ENCODE measurements around the gene FBXO24.

Gene FBXO24

DNA sequence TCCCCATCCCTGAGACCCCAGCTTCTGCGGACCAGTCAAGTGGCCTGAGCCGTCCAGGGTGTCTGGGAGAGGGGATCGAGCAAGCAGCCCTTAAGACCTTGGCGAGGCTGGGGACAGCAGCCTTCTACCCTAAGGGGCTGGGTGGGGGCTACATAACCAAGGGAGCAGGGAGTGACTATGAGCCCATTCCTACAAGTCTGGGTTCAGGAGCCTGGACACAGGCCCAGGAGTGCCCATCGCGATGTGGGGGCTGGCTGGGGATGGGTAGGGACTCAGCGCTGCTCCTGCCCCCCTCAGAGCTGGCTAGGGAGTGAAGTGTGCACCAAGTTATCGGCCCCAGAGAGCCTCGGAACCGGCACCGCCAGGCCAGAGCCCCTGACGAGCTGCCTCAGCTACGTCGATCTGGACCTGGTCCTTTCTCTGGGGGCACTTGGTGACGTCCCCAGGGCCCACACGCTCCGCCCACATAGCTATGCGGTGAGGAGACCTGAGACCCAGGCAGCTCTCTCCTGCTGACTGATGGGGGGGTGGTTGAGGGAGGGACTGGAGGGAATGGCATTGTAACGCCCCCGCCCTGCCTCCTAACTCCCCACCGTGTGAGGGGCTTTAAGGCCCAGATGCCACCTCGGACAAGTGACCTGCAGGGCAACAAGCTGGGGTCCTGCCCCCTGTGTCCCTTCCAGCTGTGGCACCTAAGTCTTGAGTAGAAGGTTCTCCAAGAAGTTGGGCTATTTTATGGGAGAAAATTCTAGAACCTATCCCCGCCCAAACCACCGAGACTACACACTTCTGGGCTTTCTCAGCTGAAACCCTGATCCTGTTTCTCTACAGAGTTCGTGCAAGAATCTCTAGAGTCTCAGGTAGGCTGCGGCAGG is 14.9 kb upstream of the FBXO24 start:
- no peak overlapping the region for H3K4me3 ChIP-seq (ENCODE audit: control insufficient read depth, low read depth, low read length)
- TF ChIP-seq, protein P1, sequence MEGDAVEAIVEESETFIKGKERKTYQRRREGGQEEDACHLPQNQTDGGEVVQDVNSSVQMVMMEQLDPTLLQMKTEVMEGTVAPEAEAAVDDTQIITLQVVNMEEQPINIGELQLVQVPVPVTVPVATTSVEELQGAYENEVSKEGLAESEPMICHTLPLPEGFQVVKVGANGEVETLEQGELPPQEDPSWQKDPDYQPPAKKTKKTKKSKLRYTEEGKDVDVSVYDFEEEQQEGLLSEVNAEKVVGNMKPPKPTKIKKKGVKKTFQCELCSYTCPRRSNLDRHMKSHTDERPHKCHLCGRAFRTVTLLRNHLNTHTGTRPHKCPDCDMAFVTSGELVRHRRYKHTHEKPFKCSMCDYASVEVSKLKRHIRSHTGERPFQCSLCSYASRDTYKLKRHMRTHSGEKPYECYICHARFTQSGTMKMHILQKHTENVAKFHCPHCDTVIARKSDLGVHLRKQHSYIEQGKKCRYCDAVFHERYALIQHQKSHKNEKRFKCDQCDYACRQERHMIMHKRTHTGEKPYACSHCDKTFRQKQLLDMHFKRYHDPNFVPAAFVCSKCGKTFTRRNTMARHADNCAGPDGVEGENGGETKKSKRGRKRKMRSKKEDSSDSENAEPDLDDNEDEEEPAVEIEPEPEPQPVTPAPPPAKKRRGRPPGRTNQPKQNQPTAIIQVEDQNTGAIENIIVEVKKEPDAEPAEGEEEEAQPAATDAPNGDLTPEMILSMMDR (conservative IDR thresholded peaks at IDR 0.05; ENCODE audit: control insufficient read depth, insufficient read depth, low read depth, low read length) = no peak
- no peak for DNase-seq (ENCODE audit: low read depth)

DNA sequence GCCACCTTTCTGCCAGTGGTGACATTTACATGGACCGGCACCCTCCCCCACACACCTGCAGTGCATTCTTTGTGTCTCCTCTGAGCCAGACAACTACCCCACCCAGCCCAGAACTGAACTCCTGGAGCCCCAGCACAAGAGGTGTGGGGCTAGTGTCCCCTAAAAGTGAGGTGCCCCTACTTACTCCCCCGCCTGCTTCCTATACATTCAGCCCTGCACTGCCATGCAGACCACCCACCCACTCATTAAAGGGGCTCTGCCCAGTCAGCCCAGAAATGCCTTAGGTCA is 14.4 kb upstream of the FBXO24 start:
- H3K4me3 ChIP-seq (ENCODE audit: control insufficient read depth, low read depth, low read length) = no peak overlapping the region
- TF ChIP-seq, protein P1 (conservative IDR thresholded peaks at IDR 0.05; ENCODE audit: control insufficient read depth, insufficient read depth, low read depth, low read length) = no peak
- no peak for DNase-seq (ENCODE audit: low read depth)

DNA sequence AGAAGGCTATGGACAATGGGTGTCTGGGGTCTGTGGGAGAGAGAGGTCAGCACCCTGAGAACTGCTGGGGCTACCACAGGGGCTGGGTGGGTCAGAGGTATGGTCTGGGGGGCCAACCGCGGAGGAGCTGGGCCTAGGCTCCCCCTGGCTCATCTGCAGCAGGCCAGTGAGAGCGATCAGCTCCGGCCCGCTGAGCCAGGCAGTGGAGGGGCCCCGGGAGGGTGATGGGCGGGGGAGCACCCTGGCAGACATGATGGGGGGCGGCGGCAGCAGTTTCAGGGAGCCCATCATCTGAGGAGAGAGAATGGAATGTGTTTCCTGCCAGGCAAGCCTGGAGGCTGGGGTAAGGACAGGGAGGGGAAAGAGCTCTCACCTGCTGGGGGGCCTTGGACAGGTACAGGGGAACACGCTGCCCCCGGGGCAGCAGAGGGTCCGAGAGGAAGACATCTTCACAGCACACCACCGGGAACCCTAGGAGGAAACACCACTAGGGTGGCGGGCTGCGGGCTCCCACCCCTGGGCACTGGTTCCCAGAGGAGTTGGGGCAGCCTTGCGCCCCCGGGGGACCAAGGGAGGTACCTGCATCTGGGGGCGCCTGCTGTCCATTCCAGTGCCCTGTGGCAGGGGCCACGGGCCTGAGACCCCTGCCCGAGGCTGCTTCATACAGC is 13.7 kb upstream of the FBXO24 start:
- no peak overlapping the region for H3K4me3 ChIP-seq (ENCODE audit: control insufficient read depth, low read depth, low read length)
- no peak for DNase-seq (ENCODE audit: low read depth)
- TF ChIP-seq, protein P1 (conservative IDR thresholded peaks at IDR 0.05; ENCODE audit: control insufficient read depth, insufficient read depth, low read depth, low read length) = no peak

DNA sequence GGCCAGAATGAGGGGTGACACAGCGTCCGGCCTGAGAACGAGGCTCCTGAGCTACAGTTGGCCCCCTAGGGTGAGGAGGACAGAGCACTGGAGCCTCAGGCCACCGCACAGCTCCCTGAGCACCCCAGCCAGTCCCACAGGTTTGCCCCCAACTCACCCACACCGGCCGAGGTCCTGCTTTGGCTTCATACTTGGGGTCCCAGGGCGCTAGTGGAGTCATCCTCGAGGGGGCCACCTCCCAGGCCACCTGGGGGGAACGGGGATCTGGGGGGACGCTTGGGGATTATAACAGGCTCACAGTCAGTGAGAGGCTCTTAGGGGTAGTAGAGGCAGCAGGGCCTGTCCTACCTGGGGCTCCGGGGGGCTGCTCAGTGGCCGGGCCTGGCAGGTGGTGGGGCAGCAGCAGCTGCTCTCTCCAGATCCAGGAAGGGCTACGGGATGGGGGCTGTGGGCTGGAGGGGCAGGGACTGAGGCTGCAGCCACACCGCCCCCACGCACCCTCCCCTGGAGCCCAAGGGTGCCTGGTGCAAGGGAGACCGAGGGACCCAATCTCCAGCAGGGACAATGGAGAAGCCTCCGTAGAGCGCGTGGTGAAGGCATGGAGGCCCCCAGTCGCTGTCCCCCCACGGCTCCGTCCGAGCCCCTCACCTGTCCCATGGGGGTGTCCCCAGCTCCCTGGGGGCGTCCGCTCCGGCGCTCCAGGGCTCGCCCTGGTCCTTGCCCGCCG is 13.0 kb upstream of the FBXO24 start:
- TF ChIP-seq, protein P1 (conservative IDR thresholded peaks at IDR 0.05; ENCODE audit: control insufficient read depth, insufficient read depth, low read depth, low read length) = no peak
- no peak for DNase-seq (ENCODE audit: low read depth)
- H3K4me3 ChIP-seq (ENCODE audit: control insufficient read depth, low read depth, low read length) = no peak overlapping the region

DNA sequence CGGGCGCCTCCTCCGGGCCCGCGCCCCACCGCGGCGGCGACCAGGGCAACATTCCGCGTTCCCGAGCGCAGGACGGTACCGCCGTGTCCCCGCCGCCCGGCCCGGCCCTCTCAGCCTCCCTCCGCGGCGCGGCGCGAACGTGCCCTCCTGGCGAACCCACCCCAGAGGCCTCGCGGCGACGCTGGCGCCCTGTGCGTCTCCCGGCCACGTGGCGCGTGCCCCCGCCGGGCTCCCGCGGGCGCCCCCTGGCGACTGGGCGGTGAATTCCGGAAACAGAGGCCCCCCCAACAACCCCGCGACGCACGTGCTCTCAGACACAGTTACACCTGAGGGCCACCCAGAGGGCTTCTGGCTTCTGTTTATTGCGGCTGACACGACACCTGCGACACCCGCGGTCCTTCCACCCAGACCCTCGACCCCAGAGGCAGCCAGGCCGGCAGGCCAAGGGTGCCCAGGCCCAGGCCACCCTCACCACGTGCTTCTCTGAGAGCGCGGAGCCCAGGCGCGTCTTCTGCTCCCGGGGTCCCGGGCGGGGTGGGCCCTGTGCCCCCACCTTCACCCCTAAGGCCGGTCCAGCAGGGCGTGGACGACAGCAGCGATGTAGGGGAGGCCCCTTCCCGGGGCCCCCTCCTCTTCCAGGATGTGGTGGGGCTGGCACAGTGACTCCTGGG is 12.3 kb upstream of the FBXO24 start, which contains the start of gene SAP25:
Gene SAP25, minus strand, starts transcription at position 210 of the 671 bp plus-strand sequence. Its CDS starts 158 bp downstream, at position 52.
- H3K4me3 ChIP-seq (ENCODE audit: control insufficient read depth, low read depth, low read length) = no peak within 1 kb of the TSS
- TF ChIP-seq, protein P1 (conservative IDR thresholded peaks at IDR 0.05; ENCODE audit: control insufficient read depth, insufficient read depth, low read depth, low read length) = no peak

More for the DNA sequence above, 12.3 kb upstream of the FBXO24 start, which contains the start of gene SAP25:
- DNase-seq (ENCODE audit: low read depth) = no peak
